ENCODE measurements around the gene R3HDM2.

The R3HDM2 gene

DNA sequence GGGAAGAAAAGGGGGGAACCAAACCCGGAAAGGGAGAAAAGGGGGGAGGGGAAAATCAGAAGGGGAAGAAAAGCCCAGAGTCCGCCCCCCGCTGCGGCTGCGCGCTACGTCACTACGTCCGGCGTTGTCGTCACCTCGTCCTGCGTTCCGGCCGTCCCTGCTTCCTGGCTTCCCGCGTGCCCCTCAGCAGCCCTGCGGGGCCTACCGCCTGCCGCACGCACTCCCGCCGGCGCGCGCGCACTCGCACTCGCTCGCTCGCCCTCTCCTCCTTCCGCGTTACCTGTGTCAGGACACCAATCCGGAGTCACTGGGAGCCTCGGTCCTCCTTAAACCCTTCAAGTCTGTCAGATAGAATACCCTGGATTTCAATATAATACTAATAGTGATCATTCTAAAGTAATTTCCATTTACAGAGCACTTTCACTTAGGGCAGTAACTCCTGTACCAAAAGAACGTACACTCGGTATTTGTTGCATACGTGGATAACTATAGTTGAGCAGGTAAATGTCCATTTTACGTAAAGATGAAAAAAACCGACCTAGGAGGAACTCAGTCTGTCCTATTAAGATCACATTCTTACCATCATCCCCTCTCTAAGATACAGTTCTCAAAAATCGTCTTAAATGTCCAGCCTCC is at the start of gene R3HDM2:
Gene R3HDM2 (minus strand): TSS at position 113 of the 636 bp plus-strand sequence. CDS start 120,615 bp downstream, outside the sequence.
- DNase-seq: peak; percentile 95 to 97

DNA sequence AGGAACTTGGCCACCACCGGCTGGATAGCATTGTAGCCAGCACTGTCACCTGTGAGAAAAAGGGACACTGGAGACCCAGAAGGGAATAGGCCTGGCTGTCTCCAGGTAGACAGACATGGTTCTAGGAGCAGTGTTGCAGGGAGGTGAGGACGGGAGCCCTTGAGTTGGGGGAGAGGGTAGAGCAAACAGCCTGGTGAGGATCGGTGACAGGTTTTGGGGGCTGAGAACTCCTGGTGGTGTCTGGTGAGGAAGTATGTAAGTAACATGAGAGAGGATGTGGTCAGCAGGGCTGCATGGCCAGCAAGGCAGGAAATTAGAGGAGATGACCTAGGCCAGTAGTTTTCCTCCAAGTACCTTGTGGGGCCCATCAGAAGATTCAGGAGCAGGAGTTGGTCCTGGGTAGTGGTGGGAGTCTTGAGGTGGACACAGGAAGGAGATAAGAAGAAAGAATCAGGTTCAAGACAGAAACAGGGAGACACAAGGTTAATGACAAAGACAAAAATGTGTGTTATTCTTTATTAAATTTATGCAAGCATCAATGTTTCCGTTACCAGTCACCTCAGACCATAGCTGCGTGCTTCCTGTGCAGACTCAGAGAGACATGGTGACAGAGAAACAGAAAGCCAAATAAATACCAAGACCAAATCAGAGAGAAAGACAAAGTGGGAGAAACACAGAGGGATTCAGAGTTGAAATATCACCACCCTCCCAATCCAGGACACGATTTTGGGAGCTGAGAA is 48.7 kb upstream of the R3HDM2 start, which contains the start of gene ARHGAP9:
Gene ARHGAP9 (minus strand): TSS at position 491 of the 740 bp plus-strand sequence. CDS start 460 bp downstream, at position 31.
- peak; percentile 67 to 68 for DNase-seq

- no peak for DNase-seq
Observed at GRCh38 chr12:57479043-57479375, 48.2 kb upstream of the R3HDM2 start.

GRCh38 chr12:57477710-57478681 is 47.2 kb upstream of the R3HDM2 start:
- peak; percentile 66 to 69 for DNase-seq

DNA sequence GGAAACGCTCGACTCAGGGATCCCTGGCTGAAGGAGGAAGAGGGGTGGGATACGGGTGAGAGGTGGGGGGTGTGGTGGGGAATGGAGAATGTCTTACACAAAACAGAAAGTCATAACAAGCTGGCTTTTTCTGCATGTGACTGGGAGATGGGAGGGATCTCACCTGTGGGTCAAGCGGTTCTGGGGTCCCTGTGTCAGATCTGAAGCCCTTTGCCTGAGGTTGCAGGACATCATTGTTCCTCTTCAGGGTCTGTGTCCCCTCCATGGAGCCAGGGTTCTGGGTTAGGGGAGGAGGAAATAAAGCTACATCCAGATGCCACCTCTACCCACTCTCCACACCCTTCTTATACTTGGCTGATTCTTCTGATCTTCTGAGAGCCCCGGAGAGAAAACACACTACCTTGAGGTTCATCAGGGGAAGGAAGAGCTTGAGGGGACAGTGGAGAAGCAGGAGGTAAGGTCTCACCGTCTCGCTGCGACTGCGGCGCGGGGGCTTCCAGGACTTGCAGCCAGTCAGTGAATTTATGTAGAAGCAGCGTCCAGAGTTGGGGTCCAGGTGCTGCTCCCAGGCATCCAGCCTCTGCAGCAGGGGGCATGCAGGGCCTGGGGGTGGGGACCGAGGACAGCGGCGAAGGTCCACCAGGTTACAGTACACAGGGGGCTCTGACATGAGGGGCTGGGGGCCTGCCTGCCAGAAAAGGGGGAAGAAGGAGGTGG is 46.3 kb upstream of the R3HDM2 start:
- no peak for DNase-seq

DNA sequence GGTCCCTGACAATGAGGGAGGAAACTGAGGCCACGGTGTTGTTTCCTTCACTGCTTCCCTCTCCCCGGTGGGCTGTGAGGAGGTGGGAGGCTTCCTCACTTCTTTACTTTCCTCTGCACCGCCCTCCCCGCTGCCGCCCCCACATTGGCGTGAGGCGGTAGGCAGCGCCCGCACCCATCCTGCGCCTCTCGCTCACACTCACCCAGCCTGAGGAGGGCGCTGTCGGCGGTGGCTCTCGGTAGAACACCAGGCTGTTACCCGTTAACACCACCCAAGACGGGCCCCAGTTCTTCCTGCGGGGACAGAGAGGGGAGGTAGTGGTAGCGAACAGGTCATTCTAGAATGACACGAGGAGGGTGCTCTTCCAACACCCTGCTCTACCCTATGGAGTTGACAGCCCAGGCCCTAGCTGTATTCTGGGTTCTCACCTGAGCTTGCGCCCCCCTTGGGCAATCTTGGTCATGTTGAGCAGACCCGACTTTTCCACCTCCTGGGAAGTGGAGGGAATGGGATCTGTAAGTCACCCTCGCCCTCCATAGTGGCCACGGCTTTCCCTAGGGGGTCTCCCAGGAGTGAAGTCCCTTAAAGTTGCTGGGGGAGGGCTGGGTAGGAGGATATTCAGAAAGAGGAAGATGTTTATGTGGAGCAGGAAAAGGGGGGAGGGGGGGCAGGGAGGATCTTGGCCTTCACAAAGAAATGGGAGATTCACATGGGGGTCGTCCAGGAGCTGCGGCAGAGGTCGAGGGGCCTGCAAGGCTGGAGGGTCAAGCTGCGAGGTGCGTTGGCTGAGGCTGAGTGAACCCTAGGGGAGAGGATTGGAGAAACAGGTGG is 45.5 kb upstream of the R3HDM2 start:
- peak; percentile 90 to 91 for DNase-seq

GRCh38 chr12:57475271-57476161 is 44.7 kb upstream of the R3HDM2 start:
- DNase-seq: no peak

- DNase-seq: no peak
Observed at GRCh38 chr12:57474862-57475261, 44.0 kb upstream of the R3HDM2 start.

DNA sequence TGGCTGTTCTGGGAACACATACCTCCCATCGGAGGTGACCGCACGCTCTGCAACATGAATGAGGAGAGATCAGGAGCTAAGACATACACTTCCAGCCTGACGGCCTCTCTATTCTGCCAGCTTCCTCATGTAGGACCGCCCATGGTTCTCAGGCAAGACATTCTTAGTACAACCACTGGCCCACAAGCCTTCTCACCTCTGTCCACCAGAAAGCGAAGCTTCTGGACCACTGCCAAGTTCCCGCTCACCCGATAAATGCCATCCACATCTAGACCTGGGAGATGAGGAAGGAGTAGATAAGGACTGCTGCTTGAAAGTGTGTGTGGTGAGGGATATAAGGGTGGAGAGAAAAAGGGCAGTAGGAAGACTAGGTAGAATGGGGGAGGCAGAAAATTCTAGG is 43.6 kb upstream of the R3HDM2 start:
- no peak for DNase-seq

GRCh38 chr12:57473886-57474285 is 43.0 kb upstream of the R3HDM2 start:
- no peak for DNase-seq

- DNase-seq: no peak
Observed at GRCh38 chr12:57473392-57473791, 42.5 kb upstream of the R3HDM2 start.

DNA sequence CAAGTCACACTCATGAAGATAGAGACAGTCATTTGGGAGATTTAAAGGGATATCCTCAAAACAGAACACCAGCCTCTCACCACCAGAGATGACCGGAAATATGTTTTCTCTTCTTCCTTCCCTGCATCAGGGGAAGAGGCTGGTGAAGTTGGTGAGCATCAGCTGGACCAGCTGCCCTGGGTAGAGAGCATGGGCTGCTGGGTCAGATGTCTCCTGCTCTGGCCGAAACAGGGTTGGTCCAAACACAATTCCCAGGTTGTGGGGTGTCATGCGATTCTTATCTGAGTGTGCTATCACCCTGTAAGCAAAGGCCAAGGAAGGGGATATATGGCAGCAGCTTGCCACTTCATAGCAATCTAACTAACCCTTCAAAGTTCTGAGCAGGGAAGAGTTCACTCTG is 41.5 kb upstream of the R3HDM2 start:
- DNase-seq: no peak

DNA sequence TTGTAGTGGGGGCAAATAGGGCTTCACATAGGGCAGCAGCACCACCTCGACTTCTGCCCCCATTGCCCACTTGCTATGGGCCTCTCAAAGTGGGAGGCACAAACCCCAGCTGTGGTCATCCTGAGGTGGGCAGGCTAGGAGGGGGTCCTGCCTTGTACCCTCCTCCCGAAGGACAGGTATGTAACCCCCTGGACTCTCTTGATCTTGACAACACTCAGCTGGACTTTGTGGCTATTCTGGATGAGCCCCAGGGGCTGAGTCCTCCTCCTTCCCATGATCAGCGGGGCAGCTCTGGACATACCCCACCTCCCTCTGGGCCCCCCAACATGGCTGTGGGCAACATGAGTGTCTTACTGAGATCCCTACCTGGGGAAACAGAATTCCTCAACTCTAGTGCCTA is 40.8 kb upstream of the R3HDM2 start:
- no peak for DNase-seq

- no peak for DNase-seq
Observed at GRCh38 chr12:57470970-57471656, 40.3 kb upstream of the R3HDM2 start.

GRCh38 chr12:57470286-57470969 is 39.6 kb upstream of the R3HDM2 start:
- no peak for DNase-seq

DNA sequence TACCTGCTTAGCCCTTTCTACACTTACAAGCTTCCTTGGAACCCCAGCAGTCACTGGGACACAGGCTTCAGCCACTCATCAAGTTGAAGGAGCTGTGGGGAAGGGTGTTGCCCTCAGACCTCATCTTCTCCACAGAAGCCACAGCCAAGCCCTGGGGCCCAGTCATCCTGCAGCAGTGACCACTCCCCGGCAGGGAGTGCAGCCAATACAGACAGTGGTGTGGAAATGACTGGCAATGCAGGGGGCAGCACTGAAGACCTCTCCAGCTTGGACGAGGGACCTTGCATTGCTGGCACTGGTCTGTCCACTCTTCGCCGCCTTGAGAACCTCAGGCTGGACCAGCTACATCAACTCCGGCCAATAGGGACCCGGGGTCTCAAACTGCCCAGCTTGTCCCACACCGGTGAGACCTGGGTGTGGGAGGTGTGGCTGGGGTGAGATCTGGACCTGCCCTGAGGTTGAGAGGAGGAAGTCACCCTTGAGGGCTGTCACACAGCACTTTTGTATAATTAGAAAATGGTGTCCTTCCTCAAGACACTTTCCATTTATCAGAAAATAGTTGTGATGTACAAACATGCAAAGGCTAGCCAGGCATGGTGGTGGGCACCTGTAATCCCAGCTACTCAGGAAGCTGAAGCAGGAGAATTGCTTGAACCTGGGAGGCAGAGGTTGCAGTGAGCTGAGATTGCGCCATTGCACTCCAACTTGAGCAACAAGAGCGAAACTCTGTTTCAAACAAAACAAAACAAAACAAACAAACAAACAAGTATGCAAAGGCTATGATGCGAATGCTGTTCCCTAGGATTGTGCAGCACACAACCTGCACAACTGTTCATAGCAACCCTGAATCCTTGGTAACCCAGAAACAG is 38.7 kb upstream of the R3HDM2 start:
- no peak for DNase-seq

- DNase-seq: no peak
Observed at GRCh38 chr12:57467915-57468314, 37.1 kb upstream of the R3HDM2 start.

DNA sequence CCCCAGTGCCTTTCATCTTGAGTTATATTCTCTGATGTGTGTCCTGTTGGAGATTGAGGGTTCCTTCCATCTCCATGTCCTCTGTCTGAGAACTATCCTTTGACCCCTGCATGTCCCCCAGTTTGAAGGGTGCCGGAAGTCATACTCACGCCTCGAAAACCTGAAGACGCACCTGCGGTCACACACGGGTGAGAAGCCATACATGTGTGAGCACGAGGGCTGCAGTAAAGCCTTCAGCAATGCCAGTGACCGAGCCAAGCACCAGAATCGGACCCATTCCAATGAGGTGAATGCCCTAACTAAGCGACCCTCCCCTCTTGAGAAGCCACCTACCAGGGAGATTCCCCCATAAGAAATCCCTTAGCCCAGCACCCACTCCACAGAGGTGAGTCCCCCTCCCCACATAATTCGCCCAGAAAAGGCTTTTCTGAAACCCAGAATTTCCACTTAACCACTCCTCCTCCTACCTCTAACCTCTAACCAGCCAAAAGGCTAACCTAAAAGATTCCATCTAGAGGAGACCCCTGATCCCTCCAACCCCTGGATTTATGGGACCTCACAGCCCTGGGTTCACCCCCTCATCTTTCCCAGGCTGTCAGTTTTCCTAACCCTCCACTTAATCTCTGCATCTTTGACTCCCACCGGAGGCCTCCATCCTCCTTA is 36.5 kb upstream of the R3HDM2 start:
- DNase-seq: no peak

Data from activated T-cell treated with anti-CD3 and anti-CD28 coated beads, Interleukin-2, amount 50 U/mL, for 48 hours (primary cell).